HG03457 (cell line): Measurements from ENCODE around the gene MED20.
"Not testable (repeated sequence)": the region's sequence is repeated elsewhere in the genome, so short reads cannot be mapped to it uniquely, and the experiment has no call there.

Experiments used
- ATAC-seq: cut with Tn5 transposase; IDR thresholded peaks from one replicate; pipeline ENCODE4 v1.9.1; 2021; ENCODE audit warnings: moderate number of reproducible peaks; ENCODE audit not compliant: unreplicated experiment

Gene MED20, protein sequence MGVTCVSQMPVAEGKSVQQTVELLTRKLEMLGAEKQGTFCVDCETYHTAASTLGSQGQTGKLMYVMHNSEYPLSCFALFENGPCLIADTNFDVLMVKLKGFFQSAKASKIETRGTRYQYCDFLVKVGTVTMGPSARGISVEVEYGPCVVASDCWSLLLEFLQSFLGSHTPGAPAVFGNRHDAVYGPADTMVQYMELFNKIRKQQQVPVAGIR

DNA sequence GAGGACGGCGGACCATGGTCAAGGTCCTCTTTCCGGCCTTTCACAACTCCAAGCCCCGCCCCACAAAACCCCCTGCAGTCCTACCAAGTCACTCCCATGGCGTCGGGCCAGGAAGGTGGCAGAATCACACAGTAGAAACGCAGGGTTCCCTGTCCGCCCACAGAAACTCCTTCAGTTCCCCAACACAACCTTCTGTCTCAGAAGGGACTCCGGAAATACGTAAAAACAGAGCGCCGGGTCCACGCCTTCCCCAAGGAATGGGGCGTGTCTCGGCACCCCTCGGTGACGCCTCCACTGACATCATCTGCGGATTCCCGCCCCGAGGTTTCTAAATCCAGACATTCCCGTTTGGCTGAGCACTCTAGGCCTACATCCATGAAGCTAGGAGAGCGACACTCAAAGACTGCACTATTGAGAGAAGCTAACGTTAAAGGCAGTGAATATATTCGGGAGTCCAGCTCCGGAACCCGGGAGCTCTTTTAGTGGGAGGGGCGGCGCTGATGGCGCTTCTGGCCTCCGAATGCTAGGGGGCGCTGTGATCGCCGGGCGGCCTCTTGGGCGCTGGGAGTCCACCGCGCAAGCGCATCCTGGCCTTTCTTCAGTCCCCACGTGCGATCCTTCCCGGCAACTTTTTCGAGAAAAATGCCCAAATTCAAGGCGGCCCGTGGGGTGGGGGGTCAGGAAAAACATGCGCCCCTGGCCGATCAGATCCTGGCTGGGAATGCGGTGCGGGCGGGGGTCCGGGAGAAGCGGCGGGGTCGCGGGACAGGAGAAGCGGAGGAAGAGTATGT lies at the start of gene MED20, which contains the start of gene BYSL:
TSS of gene MED20 (minus strand) at position 219 of the 791 bp plus-strand sequence. CDS start at position 98, 121 bp downstream.
TSS of gene BYSL (plus strand) at position 579 of the 791 bp plus-strand sequence. CDS start at position 643, 64 bp downstream.
- ATAC-seq = peak; percentile 75

DNA sequence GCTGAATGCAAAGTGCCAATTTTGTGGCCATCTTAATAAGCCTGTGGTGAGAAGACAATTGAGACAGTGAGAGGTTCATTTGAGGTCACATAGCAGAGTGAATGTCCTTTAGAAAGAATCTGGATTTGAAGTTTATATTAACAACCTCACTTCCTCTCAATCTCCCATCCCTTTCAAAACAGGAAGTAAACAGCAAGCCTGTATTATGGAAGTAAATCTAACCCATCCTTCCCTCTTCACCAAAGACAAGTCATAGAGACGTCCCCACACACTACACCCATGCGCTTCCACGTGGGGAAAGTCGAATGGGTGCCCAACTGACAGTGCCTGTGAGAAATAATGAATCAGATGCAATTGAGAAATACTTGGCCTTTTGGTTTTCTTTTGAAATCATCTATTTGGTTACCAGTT lies 49.5 kb upstream of the MED20 start:
- no peak for ATAC-seq

GRCh38 chr6:41967312-41968287 lies 46.7 kb upstream of the MED20 start:
- ATAC-seq = no peak

- ATAC-seq = no peak
These were observed 46.0 kb upstream of the MED20 start for GRCh38 chr6:41966961-41967311.

GRCh38 chr6:41966214-41966920 lies 45.4 kb upstream of the MED20 start:
- ATAC-seq = no peak

- no peak for ATAC-seq
These were observed 44.7 kb upstream of the MED20 start for GRCh38 chr6:41965429-41966213.

GRCh38 chr6:41964201-41964887 lies 43.4 kb upstream of the MED20 start:
- no peak for ATAC-seq

GRCh38 chr6:41963371-41963770 lies 42.4 kb upstream of the MED20 start:
- no peak for ATAC-seq

DNA sequence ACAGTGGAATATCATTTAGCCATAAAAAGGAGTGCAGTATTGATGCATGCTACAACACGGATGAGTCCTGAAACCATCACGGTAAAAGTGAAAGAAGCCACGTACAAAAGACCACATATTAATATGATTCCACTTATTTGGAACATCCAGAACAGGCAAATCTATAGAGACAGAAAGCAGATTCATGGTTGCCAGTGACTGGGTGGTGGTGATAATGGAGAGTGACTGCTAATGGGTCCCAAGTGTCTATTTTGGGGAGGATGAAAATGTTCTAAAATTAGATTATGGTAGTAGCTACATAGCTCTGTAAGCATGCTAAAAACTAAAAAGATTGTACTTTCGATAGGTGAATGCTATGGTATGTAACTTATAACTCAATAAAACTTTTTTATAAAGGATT lies 39.1 kb upstream of the MED20 start:
- no peak for ATAC-seq

GRCh38 chr6:41958022-41958856 lies 37.3 kb upstream of the MED20 start:
- ATAC-seq = no peak

DNA sequence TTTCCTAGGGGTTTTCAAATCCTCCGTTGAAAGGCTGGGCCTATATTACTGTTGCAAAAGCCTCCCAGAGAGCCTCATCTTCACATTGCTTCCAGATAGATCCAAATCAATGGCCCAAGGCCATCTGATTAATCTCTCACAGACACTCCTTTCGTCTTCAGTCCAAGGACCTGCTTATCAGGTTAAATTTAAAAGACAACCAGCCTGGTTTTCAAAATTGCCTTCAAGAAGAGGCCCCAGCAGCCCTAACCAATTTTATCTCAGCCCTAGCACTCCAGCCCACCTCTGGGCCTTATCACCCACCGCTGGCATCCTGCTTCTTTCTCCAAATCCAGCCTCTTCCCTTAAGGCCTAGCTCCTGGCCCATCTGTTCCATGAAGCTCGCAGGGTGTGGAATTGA lies 36.2 kb upstream of the MED20 start:
- ATAC-seq = no peak

- no peak for ATAC-seq
These were observed 34.5 kb upstream of the MED20 start for GRCh38 chr6:41955412-41955811.

DNA sequence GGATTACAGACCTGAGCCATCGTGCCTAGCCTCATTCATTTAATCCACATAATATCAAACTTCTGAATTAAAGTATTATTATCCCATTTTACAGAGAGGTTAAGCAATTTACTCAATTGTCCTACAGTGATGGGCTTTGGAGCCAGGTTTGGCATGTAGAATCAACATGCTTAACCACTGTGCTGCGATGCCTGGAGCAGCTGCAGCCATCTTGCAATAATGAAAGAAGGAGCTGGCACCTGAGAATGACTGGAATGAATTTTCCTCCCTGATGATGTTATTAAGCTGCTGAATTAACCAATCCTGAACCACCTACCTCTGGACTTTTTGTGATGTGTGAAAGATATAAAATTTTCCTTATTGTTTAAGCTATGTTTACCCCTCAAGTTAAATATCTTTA lies 33.7 kb upstream of the MED20 start:
- ATAC-seq = no peak

- no peak for ATAC-seq
These were observed 26.8 kb upstream of the MED20 start for GRCh38 chr6:41947581-41948220.

- no peak for ATAC-seq
These were observed 22.5 kb upstream of the MED20 start for GRCh38 chr6:41943456-41943855.

GRCh38 chr6:41942882-41943281 lies 21.9 kb upstream of the MED20 start:
- ATAC-seq = not testable (repeated sequence)

GRCh38 chr6:41942067-41942851 lies 21.3 kb upstream of the MED20 start:
- no peak for ATAC-seq
